H1 (cell line): ENCODE measurements around the gene HTR2B. TPM values are rescaled to one million over a fixed set of nuclear protein-coding genes. Genes with fewer than 3 reads are reported as not detected.

Source experiments
- CBX8 ChIP-seq: fragments of 300-800, 300-1000 bp; sonication (generic); IDR thresholded peaks from 2 replicates; pipeline ENCODE4 v1.7.1; 2016; ENCODE audit warnings: low read depth, low read length, borderline replicate concordance
- HDAC2 ChIP-seq, 2 experiments: fragments of 300-600 bp in 1 of 2; sonication (generic) in 1 of 2; IDR thresholded peaks; 2 replicates each; pipeline ENCODE4 v1.6.1; 2011 to 2012; ENCODE audit warnings: low read depth in 2 of 2, low read length in 2 of 2, mild to moderate bottlenecking in 2 of 2, moderate library complexity in 2 of 2, borderline replicate concordance in 1 of 2, inconsistent platforms in 1 of 2
- JUN ChIP-seq: IDR thresholded peaks from 2 replicates; pipeline ENCODE4 v1.6.1; 2011; ENCODE audit warnings: low read depth, mild to moderate bottlenecking, improper control_type of control experiment, low read length
- polyA plus RNA-seq, 7 experiments: library from polyadenylated mRNA; depleted of rRNA in 3 of 7; stranded (reverse) in 5 of 7; unstranded in 2 of 7; fragments of >200 nt in 5 of 7; fragments of 200-250 nt in 2 of 7; gene quantifications; 1 replicate in 5 of 7; 2 replicates in 1 of 7; 4 replicates in 1 of 7; pipeline versions ENCODE4 v1.2.1 to v1.2.3, GENCODE V29; 2011 to 2013; ENCODE audit warnings: missing spikeins in 2 of 7, mixed read lengths in 2 of 7
- total RNA-seq: library from RNA; stranded (reverse); fragmentation: NEBNext Ultra II Directional; extraction: Animal tissue kit (Norgen Biotek cat#: 25700); gene quantifications from 2 replicates; pipeline ENCODE4 v1.2.1, GENCODE V29; 2021

Gene HTR2B
- total and polyA plus RNA-seq, 2 of the 8 experiments (the other 6 are each of a cell fraction or from before 2014, with no cell fraction given) = not detected

- TF ChIP-seq JUN (no peak), CBX8 (no peak), HDAC2 (IDR thresholded peaks at IDR 0.05; ENCODE audit: borderline replicate concordance in 1 of 2, low read depth in 2 of 2, low read length in 2 of 2) (no peak)
- TF ChIP-seq, all 59 proteins: peak for 0
These were observed 7.7 kb downstream of the HTR2B start (continued) for GRCh38 chr2:231117148-231117547.
